ENCODE measurements around the gene SMC3.

Gene SMC3

DNA sequence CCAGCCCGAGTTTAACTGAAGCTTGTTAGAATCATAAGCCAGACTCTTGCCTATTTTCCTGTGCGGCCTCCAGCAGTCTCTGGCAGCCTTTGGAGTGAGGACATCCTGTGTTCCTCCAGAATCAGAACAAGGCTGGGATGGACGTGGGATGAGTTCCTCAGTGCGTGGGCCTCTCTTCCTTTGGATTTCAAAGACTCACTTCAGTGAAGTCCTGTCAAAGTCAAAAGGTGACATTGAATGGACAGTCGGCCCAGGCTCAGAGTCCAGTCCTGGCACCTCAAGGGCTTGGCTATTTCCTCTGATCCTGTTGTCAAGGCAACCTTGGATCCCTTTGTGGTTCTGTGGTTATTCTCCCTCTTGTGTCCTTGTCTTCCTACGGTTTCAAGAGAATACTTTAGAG, 21.4 kb upstream of the SMC3 start:
- DNase-seq, result no peak

DNA sequence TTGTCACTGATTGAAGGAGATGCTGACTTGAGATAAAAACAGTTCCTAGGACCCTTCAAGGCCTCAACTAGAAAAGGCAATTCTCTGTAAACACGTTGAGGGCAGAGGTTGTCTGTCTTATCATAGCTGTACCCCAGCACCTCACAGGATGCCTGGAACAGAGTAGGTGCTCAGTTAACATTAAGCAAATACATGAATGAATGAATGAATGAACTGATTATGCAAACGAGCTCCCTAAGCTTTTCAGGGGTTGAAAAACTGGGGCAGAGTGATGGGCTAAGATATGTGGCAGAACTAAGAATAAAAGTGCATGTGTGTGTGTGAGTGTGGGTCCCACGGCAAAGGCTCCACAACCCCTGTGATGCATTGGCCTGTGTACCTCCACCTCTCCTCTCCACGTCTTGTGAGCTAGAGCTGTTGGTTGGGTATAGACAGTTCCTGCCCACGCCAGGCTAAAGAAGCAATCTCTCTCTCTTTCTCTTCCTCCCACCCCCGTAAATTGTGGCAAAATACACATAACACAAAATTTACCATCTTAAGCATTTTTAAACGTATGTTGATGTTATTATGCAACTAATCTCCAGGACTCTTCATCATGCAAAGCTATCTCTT, 20.9 kb upstream of the SMC3 start:
- no peak for DNase-seq

DNA sequence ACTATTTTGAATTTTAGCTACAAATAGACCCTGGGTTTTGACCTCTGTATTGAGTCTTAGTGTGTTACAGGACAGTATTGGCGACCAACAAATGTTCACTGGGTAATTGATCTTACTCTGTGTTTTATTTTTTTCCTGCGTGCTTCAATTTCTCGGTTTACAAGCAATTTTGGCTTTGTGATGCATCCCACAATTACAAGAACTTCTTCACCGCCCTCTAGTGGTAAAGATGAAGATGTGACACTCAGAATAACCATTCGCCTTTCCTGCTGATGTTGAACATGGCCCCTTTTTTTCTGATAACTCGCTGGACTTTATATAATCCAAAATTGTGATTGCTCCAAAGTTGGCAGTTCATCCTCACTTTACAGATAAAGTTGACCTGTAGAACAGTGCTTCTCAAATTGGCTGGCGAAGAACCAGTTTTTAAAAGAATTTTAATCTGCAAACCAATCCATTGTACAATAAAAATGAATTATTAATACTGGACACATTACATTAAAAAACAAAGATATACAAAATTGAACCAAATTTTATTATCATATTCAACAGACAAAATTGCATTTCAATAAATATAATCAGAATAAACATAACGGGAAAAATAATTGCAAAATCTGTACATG, 20.2 kb upstream of the SMC3 start:
- peak; percentile 64 for DNase-seq

DNA sequence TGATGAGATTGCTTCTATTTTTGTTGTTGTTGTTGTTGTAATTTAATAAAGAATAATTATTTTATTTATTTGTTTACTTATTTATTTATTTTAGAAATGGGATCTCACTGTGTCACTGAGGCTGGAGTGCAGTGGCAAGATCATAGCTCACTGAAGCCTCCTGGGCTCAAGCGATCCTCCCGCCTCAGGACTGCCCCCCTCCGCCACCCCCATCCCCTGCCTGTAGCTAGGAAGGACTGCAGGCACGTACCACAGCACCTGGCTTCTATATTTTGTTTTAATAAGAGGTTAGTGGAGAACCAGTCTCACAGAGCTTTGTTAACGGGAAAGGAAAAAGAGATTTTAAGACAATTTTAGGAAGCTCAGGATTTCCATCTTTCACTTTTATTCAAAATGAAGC, 19.5 kb upstream of the SMC3 start:
- DNase-seq, result no peak

DNA sequence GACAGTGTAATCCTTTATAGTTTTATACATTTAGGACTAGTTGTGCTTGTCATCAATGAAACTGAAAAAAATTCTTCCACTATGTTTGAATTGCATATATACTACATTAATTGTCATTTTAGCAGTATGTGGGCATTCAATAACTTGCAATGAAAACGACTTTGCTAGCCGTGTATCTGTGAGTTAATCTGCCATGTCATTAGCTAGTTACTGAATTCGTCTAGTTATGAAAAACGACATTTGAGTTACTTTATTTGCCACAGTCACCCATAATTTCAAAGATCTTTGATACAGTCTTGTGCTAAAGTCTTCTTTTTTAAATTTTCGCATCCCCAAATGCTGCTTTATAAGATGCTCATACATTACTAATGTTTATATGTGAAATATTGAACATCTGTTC, 18.3 kb upstream of the SMC3 start:
- DNase-seq, result no peak

DNA sequence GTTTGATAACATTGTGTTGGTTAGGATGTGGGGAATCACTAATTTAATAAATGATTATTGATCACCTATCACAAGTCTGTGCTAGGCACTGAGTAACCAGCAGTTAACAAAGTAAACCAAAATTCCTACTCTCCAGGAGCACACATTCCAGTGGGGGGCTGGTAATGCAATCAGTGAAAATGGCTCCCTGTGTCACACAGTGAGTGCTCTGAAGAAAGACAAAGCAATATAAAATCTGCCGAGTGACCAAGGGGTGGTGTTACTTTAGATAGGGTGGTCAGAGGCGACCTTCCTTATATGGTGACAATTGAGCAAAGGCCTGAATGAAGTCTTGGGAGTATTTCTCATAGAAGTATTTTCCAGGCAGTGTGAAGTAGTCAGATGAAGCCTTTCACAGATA, 13.6 kb upstream of the SMC3 start:
- no peak for DNase-seq

DNA sequence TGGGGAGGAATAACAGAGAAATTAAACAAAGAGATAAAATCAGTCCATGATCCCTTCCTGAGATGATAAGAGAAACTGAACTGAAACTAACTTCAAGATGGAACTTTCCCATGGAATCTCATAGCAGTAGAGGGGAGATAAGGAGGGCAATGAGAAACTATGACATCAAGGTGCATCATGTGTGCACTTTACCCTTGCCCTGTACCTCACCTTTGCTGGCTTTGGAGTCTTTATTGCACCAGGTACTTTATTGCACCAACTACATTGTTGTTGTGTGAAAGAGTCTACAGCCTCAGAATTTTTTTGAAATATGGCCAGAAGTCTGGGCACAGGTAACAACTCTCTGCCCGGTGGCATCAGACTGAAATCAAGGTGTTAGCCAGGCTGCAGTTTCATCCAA, 11.2 kb upstream of the SMC3 start:
- no peak for DNase-seq

DNA sequence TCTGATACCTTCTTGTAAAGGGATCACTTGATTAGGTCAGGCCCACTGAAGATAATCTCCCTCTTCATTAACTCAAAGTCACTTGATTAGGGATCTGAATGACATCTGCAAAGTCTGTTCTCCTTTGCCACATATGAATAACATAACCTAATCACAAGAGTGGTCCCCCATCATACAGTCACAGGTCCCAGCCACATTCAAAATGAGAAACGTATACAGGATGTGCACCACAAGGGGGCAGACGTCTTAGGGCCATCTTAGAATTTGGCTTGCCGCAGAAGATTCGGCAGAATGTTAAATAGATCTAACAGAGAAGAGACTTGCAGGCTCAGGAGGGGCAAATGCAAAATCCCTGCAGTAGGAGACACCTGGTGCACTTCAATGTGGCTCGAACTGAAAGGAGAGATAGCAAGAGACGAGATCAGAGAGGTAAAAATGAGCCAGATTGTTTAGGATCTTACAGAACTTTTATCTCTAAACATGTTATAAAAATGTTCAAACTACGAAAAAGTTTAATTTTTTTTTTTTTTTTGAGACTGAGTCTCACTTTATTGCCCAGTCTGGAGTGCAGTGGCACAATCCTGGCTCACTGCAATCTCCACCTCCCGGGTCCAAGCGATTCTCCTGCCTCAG, 10.4 kb upstream of the SMC3 start:
- peak; percentile 4 for DNase-seq

DNA sequence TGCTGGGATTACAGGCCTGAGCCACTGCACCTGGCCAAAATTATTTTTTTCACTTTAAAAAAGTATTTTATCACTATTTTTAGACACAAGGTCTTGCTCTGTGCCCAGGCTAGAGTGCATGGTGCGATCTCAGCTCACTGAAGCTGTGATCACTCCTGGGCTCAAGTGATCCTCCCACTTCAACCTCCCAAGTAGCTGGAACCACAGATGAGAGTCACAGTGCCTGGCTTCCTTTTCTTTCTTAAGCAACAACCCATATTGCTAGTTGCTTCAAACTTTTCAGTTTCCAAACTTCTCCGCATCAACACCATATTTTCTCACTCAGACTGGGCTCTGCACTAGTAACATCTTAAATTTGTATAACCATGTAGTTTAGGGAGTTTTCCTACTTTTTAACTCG, 9.5 kb upstream of the SMC3 start:
- no peak for DNase-seq

DNA sequence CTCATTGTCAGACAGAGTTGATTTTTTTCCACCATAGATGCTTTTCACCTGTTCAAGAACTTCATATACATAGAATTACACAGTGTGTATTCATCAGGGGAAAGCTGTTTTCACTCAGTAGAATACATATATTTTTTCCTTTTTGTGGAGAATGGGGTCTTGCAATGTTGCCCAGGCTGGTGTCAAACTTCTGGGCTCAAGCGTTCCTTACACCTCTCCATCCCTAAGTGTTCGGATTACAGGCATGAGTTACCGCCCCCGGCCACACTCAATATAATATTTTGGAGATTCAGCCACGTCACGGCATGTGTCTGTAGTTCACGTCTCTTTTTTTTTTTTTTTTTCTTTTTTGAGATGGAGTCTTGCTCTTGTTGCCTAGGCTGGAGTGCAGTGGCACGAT, 7.5 kb upstream of the SMC3 start:
- DNase-seq, result no peak

DNA sequence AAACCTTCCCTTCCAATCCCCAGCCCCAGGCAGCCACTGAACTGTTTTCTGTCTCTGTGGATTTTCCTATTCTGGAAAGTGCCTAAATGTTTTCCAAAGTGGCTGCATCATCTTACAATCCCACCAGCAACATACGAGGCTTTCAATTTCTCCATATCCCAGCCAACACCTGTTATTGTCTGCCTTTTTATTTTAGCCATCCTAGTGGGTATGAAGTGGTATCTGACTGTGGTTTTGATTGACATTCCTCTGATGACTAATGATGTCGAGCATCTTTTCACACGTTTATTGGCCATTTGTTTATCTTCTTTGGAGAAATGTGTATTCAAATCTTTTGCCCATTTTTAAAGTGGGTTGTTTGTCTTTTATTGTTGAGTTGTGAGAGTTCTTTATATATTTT, 6.2 kb upstream of the SMC3 start:
- DNase-seq, result no peak

DNA sequence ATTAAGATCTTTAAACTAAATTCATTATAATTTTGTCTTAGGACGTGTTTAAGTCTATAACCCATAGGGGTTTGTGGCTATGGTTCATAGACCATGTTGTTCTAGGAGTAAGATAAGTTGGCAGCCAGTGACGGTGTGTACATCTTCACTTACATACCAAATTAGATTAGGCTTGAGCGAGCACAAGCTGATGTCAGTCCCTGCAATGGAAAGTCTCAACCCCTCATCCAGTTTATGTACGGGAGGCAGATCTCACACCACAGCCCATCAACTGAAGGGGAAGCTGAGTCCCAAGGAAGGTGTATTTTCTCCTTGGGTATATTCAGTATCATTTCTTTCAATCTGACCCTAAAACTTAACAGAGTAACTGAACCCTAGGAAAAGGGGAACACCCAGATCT, 5.1 kb upstream of the SMC3 start:
- DNase-seq, result no peak

DNA sequence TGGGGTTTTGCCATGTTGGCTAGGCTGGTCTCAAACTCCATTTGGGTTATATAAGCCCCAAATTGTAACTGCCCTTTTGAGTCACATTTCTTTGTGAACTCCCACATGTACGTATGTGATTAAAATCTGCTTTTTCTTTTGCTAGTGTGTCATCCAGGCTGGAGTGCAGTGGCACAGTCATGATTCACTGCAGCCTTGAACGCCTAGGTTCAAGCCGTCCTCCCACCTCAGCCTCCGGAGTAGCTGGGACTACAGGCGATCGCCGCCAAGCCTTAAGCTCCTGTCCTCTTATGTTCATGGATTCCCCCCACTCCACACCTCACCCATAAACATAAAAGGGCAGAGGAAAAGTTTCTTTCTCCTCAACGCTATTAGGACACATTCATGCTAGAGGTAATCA, 4.4 kb upstream of the SMC3 start:
- DNase-seq, result no peak

DNA sequence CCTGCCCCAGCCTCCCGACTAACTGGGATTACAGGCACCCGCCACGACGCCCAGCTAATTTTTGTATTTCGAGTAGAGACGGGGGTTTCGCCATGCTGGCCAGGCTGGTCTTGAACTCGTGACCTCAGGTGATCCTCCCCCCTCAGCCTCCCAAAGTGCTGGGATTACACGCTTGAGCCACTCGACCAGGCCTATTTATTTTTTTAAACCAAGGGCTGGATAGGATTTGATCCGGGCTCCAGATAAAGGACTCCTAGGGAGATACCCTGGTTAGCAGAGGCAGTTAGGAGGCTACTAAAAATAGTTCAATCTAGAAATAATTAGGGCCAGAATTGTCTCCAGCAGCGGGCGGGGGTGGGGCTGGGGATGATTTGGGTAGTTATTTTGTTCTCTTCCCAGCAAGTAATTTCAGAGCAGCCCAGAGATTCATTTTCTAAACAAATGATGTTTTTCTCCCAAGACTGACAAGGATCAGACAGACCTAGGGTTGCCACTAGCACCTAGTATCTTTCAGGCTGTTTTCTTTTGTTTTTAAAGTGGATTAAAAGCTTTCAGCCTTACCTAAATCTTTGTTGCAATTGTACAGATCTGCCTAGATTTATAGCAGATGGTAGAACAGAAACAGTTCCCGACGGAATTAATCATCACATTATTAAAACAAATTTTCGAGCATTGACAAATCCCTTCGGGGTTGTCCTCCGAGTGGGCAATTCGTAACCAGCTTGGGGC, 859 bp upstream of the SMC3 start:
- DNase-seq, result no peak

DNA sequence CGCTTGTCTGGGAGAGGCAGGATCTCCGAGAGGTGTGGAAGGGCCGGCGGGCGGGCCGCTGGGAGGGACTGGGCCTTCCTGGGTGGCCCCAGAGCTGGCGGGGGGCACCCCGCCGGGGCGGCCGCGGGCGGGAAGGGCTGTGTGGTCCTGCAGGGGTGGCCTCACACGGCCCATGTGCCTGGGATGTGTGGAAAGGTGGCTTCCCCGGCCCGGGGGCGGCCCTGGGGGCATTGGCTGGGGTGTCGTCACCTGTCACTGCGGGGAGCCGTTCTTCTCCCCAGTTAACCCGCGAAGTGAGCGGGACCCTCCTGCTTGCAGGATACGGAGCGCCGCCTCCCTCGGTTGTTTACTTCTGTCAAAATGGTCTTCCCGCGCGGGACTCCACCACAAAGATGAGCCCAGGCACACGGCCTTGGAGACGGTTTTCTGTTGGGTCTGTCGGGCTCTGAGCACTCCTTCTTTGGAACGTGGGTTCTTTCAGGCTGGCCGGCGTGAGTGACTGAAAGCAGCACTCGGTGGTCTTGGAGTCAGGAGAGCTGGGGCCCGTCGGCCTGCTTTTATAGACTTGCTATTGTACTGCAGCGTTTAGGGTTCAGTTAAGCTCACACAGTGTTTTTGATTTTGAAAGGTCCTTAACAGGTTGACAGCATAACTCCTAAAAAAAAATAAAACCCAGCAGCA, 700 bp downstream of the SMC3 start:
- DNase-seq, result peak; percentile 29

DNA sequence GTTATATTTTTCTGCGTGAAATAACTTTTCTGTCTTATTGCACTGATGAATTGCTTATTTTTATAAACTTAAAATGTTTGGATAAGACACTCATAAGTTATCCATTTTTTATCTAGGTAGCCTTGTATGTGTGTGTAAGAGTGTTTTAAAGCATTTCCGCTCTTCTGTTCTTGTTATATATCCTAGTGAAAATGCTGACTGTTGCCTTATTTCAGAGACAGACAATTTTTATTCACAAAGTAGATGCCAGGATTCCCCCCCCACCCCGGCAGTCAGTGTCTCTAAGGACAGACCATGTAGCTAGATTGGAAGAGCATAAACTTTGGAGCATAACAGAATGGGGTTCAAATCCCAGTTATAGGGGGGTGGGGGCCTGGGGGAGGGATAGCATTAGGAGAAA, 1.6 kb downstream of the SMC3 start:
- DNase-seq, result no peak

DNA sequence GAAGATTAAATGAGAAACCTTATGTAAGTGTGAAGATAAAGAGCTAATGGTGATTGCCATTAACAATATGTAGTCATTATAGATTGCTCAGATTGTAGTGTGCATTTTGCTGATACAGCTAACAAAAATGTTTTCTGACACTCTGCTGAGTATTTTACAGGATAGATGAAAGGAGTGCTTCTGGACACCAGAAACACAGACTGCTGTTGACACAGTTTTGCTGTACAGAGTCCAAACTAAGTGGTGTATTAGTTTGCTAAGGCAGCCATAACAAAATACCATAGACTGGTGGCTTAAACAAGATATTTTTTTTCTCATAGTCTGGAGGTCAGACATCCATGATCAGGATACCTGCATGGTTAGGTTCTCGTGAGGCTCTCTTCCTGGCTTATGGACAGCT, 2.2 kb downstream of the SMC3 start:
- DNase-seq, result no peak

DNA sequence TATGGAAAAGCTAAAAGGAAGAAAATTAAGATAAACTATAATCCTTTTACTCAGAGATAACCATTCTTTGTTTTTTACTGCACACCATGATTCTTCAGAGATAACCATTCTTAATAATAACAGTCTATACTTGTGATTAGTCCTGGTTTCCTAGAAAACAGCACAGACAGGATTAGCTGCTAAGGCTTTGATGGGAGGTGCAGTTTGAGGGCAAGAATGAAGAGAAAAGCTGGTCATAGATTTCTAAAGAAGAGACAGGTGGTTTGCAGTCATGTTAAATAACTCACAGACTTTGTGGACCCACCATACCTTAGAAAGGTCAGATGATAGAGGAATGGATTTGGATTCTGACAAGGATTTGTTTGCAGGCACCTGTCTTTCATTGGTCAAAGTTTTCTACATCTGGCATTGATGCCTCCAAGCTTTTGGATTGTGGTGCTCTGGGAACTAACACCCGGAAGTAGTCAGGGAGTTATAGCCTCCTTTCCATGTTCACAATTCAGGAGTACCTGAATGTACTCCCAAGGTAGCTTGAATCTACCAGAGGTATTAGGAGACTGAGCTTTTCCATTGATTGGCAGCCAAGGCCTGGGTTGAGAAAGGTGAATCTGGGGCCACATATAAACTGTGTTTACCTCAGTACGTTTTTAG, 3.7 kb downstream of the SMC3 start:
- no peak for DNase-seq

DNA sequence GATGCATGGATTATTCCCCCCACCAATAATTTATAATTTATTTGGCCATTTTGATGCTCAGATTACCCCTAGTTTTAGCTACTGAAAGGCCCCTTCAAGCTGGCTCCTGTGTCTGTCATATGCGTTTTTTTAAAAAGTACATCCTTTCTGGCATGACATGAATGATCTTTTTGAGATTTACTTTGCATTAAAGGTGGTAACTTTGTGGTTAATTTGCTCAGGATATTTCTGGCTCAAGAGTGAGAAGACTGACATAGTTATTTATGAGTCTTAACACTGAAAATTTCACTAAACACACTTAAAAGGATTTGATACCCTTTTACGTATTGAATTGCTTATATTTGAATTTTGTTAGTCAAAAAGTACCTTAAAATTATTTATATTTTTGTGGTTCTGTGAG, 5.4 kb downstream of the SMC3 start:
- no peak for DNase-seq

DNA sequence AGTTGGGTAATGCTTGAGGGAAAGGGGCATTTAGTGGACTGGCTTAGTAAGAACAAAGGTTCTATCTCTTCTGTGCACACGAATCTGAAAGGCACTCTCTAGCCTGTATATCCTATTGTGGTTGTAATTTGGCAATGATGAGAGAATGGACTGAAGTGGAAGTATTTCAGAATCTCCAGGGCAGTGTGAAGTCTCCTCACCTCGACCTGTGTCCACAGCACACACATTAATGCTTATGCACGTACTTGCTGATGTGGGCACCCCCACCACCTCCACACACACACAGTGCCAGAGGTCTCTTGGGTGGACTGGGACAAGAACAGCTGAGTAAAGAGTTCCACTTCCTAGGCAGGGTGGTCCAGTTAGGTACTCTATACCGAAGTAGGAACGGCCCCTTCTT, 6.9 kb downstream of the SMC3 start:
- no peak for DNase-seq

DNA sequence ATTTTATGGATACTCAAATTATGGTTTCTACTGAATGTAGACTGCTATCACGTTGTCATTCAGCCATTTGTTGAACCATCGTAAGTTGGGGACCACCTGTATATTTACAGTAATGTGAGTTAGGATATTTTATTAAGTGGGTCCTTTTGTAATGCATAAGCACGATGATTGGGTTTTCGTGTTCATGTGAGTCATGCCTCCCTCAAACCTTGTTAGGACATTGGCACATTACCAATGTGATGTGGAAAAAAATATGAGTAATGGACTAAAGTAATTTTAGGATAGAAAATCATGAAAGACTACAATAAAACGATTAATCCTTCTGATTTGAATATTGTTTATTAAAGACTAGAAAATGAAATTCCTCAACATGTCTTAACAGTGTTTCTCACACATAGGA, 8.7 kb downstream of the SMC3 start:
- no peak for DNase-seq

DNA sequence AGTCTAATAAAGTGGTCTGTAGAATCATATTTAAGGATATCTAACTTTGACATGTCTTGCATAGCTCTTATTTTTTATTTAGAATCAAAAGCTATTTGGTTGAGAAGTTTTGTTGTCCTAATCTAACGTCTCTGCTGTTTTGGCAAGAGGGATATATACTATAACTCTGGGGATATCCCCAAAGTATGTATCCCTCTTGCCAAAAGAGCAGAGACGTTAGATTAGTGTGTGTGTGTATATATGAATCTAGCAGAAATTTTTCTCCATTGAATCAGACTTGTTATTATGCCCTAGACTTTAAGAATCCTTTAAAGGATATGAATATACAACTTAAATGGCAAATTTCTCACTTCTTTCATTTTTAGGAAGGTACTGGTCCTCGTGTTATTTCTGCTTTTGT, 9.6 kb downstream of the SMC3 start:
- DNase-seq, result no peak

DNA sequence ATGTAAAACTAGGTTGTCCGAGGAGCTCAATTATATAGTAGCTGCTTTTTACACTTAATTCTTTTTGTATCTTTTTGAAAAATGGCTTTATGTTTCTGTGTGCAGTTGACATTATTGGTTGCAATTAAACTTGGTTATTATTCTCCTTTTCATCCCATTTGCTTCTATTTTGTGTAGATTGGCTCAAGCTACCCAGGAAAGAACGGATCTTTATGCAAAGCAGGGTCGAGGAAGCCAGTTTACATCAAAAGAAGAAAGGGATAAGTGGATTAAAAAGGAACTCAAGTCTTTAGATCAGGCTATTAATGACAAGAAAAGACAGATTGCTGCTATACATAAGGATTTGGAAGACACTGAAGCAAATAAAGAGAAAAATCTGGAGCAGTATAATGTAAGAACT, 16.5 kb downstream of the SMC3 start:
- no peak for DNase-seq
